PC-3 (cell line): ENCODE results near the gene ZDHHC1. TPM values are rescaled to one million over a fixed set of nuclear protein-coding genes. Genes with fewer than 3 reads are reported as not detected.

Source experiments
- ATAC-seq: fragments of 200-7000 bp; cut with Tn5 transposase; 2 replicates; pipeline ENCODE4 v1.9.1; 2020; ENCODE audit warnings: mild to moderate bottlenecking, moderate library complexity
- BruUV-seq: library from RNA; stranded (reverse); fragments of 400-500 nt; replicated peaks from 2 replicates; lab custom pipeline; 2021; lab: Mats Ljungman, UMichigan
- CTCF ChIA-PET: fragments of 300-600 bp; sonication (Branson Sonifier 250); formaldehyde crosslinking; loops from one replicate; lab custom pipeline; 2022; ENCODE audit warnings: antibody characterized with exemption; lab: Charles Lee
- POLR2A ChIA-PET: fragments of 300-600 bp; sonication (Branson Sonifier 250); formaldehyde crosslinking; loops from one replicate; lab custom pipeline; 2022; ENCODE audit warnings: antibody characterized with exemption; ENCODE audit not compliant: unreplicated experiment; lab: Charles Lee
- DNase-seq: peaks from one replicate; pipeline ENCODE4 v3.0.0-alpha.2; 2015
- H2AFZ ChIP-seq: fragments of 300-600 bp; sonication (generic); 2 replicates; pipeline ENCODE4 v1.6.0; 2016; ENCODE audit warnings: antibody characterized with exemption, low read length
- H3F3A ChIP-seq: fragments of 300-600 bp; sonication (generic); one replicate; pipeline ENCODE4 v1.6.0; 2017; ENCODE audit warnings: antibody characterized with exemption, low read length, control low read depth, mild to moderate bottlenecking; ENCODE audit not compliant: unreplicated experiment
- H3K27ac ChIP-seq: fragments of 300-600 bp; sonication (generic); 2 replicates; pipeline ENCODE4 v1.5.1; 2016; ENCODE audit warnings: mild to moderate bottlenecking, low read length
- H3K27me3 ChIP-seq: fragments of 300-600 bp; sonication (generic); 2 replicates; pipeline ENCODE4 v1.6.1; 2016; ENCODE audit warnings: low read length, mixed read lengths
- H3K36me3 ChIP-seq: fragments of 300-600 bp; sonication (generic); 2 replicates; pipeline ENCODE4 v1.6.1; 2016; ENCODE audit warnings: low read depth, mixed run types, low read length, mixed read lengths
- H3K4me1 ChIP-seq: fragments of 300-600 bp; sonication (generic); 2 replicates; pipeline ENCODE4 v1.5.1; 2016; ENCODE audit warnings: low read length; ENCODE audit not compliant: insufficient read depth
- H3K4me2 ChIP-seq: fragments of 300-600 bp; sonication (generic); 2 replicates; pipeline ENCODE4 v1.6.0; 2016; ENCODE audit warnings: low read length
- H3K4me3 ChIP-seq: fragments of 300-600 bp; sonication (generic); 2 replicates; pipeline ENCODE4 v1.5.1; 2016; ENCODE audit warnings: mild to moderate bottlenecking, low read length, mixed read lengths
- H3K79me2 ChIP-seq: fragments of 300-600 bp; sonication (generic); 2 replicates; pipeline ENCODE4 v1.6.1; 2017; ENCODE audit warnings: low read length, mixed read lengths
- H3K9ac ChIP-seq: fragments of 300-600 bp; sonication (generic); 2 replicates; pipeline ENCODE4 v1.6.0; 2016; ENCODE audit warnings: mild to moderate bottlenecking, low read length
- H3K9me2 ChIP-seq: fragments of 300-600 bp; sonication (generic); replicated peaks from 2 replicates; pipeline ENCODE4 v1.6.1; 2016; ENCODE audit warnings: mixed run types, low read length, mixed read lengths
- H3K9me3 ChIP-seq: fragments of 300-600 bp; sonication (generic); 2 replicates; pipeline ENCODE4 v1.6.1; 2016; ENCODE audit warnings: low read length, mixed read lengths
- H4K20me1 ChIP-seq: fragments of 300-600 bp; sonication (generic); 2 replicates; pipeline ENCODE4 v1.6.1; 2016; ENCODE audit warnings: low read length, mixed read lengths
- EZH2 ChIP-seq: fragments of 300-600 bp; sonication (generic); IDR thresholded peaks from one replicate; pipeline ENCODE4 v1.6.1; 2017; ENCODE audit warnings: antibody characterized with exemption, mild to moderate bottlenecking, low read length; ENCODE audit not compliant: unreplicated experiment
- EZH2phosphoT487 ChIP-seq: fragments of 300-600 bp; sonication (generic); IDR thresholded peaks from 2 replicates; pipeline ENCODE4 v1.6.1; 2018; ENCODE audit warnings: mild to moderate bottlenecking, antibody characterized with exemption, low read length, borderline replicate concordance
- intact Hi-C: fragments of 100-400 bp; cut with micrococcal nuclease; formaldehyde crosslinking; loops from 2 replicates; pipeline ENCODE4 v1.9.0; 2023
- total RNA-seq: library from RNA; depleted of rRNA; stranded (reverse); fragments of >200 nt; gene quantifications from 2 replicates; pipeline ENCODE4 v1.2.3, GENCODE V29; 2014
- TF ChIP-seq, protein P1 (sequence below): fragments of 300-600 bp; sonication (generic); conservative IDR thresholded peaks from 2 replicates; pipeline ENCODE4 v1.5.1; 2017; ENCODE audit warnings: antibody characterized with exemption, low read depth, mild to moderate bottlenecking, low read length

ZDHHC1 gene
- total RNA-seq, 1 experiment from 2014 or later, result 4.8 TPM

DNA sequence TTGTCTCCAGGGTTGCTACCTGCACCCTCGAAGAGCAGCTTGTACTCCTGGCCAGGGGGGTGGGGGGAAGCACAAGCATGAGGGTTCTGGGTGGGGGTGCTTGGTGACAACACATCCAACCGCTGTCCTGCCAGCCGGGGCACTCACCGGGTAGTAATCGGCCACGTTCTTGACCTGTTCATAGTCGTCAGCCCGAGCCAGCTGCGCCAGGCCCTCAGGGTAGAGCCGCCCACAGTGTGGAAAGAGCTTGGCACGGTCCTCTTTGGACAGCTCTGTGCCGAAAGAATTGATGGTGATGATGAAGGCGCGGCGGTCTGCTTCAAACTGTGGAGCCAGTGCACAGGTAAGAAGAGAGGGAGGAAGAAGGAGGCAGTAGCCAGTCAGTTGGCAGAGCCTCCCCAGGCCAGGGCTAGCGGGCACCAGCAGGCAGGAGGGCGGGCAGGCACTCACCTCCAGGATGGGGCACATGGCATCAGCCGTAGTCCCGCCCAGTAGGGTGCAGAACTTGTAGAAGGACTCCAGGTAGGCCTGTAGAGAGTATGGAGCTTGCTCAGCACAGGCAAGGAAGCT, 22.6 kb upstream of the ZDHHC1 start:
- intact Hi-C loops, result no loop called here
- no peaks in the 10 kb centered on the region for H3F3A ChIP-seq
- no peak overlapping the region for H3K4me2 ChIP-seq
- no peak overlapping the region for H3K4me3 ChIP-seq
- TF ChIP-seq EZH2phosphoT487, result no peak
- TF ChIP-seq EZH2, result no peak
- TF ChIP-seq, protein P1, sequence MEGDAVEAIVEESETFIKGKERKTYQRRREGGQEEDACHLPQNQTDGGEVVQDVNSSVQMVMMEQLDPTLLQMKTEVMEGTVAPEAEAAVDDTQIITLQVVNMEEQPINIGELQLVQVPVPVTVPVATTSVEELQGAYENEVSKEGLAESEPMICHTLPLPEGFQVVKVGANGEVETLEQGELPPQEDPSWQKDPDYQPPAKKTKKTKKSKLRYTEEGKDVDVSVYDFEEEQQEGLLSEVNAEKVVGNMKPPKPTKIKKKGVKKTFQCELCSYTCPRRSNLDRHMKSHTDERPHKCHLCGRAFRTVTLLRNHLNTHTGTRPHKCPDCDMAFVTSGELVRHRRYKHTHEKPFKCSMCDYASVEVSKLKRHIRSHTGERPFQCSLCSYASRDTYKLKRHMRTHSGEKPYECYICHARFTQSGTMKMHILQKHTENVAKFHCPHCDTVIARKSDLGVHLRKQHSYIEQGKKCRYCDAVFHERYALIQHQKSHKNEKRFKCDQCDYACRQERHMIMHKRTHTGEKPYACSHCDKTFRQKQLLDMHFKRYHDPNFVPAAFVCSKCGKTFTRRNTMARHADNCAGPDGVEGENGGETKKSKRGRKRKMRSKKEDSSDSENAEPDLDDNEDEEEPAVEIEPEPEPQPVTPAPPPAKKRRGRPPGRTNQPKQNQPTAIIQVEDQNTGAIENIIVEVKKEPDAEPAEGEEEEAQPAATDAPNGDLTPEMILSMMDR, result no peak
- ChIA-PET POLR2A (no interaction called here), CTCF (no interaction called here)
- H3K9me3 ChIP-seq, result no peaks in the 10 kb centered on the region
- H4K20me1 ChIP-seq, result no peaks in the 10 kb centered on the region
- H3K4me1 ChIP-seq, result no peaks in the 10 kb centered on the region
- H2AFZ ChIP-seq, result no peak overlapping the region
- no TSS peak for BruUV-seq
- no peaks in the 10 kb centered on the region for H3K36me3 ChIP-seq
- H3K9ac ChIP-seq, result no peak overlapping the region
- ATAC-seq (no peak), DNase-seq (no peak)
- H3K27me3 ChIP-seq, result no peaks in the 10 kb centered on the region
- no peaks in the 10 kb centered on the region for H3K79me2 ChIP-seq
- no peaks in the 10 kb centered on the region for H3K9me2 ChIP-seq
- no peak overlapping the region for H3K27ac ChIP-seq

GRCh38 chr16:67438098-67438791, 22.0 kb upstream of the ZDHHC1 start:
- TF ChIP-seq EZH2phosphoT487 (no peak), EZH2 (no peak)
- TF ChIP-seq, protein P1, result no peak
- ChIA-PET POLR2A (no interaction called here), CTCF (no interaction called here)
- intact Hi-C loops, result no loop called here
- no peak overlapping the region for H3K27ac ChIP-seq
- no peaks in the 10 kb centered on the region for H3K36me3 ChIP-seq
- H3K4me3 ChIP-seq, result no peak overlapping the region
- H3F3A ChIP-seq, result no peaks in the 10 kb centered on the region
- no peak overlapping the region for H3K4me2 ChIP-seq
- ATAC-seq, result no peak
- H3K9me2 ChIP-seq, result no peaks in the 10 kb centered on the region
- no peaks in the 10 kb centered on the region for H3K4me1 ChIP-seq
- DNase-seq, result no peak
- H3K9me3 ChIP-seq, result no peaks in the 10 kb centered on the region
- no peaks in the 10 kb centered on the region for H4K20me1 ChIP-seq
- no peaks in the 10 kb centered on the region for H3K27me3 ChIP-seq
- H2AFZ ChIP-seq, result no peak overlapping the region
- BruUV-seq, result TSS peak; percentile 66
- no peak overlapping the region for H3K9ac ChIP-seq
- no peaks in the 10 kb centered on the region for H3K79me2 ChIP-seq

- Histone ChIP-seq H3K4me1 (no peaks in the 10 kb centered on the region), H3K79me2 (no peaks in the 10 kb centered on the region), H3F3A (no peaks in the 10 kb centered on the region), H3K36me3 (no peaks in the 10 kb centered on the region), H4K20me1 (no peaks in the 10 kb centered on the region), H3K9ac (no peak overlapping the region), H2AFZ (no peak overlapping the region), H3K4me3 (no peak overlapping the region), H3K27me3 (no peaks in the 10 kb centered on the region), H3K27ac (no peak overlapping the region), H3K4me2 (no peak overlapping the region), H3K9me2 (no peaks in the 10 kb centered on the region), H3K9me3 (no peaks in the 10 kb centered on the region)
- intact Hi-C loops, result no loop called here
- DNase-seq (no peak), ATAC-seq (no peak)
- POLR2A ChIA-PET, result no interaction called here
- CTCF ChIA-PET, result no interaction called here
- BruUV-seq, result no TSS peak
- TF ChIP-seq, protein P1, result no peak
- TF ChIP-seq EZH2phosphoT487, result no peak
- no peak for TF ChIP-seq EZH2
Measured at GRCh38 chr16:67437513-67437912, 21.2 kb upstream of the ZDHHC1 start.
